ENCODE results near the gene DYRK1A. TPM values are rescaled to one million over a fixed set of nuclear protein-coding genes. Genes with fewer than 3 reads are reported as not detected.

Gene DYRK1A
- total RNA-seq, 1 experiment from 2014 or later = 49.3 TPM

GRCh38 chr21:37484535-37485474 lies 118.2 kb downstream of the DYRK1A start:
- ATAC-seq (no peak), DNase-seq (ENCODE audit: low read depth, low spot score) (no peak)
- no peaks in the 10 kb centered on the region for H3K9me2 ChIP-seq (ENCODE audit: insufficient read depth)
- RAD21 ChIA-PET (ENCODE audit: low non-redundant PET in 1 of 2, low total read pairs in 2 of 2, uncharacterized antibody in 2 of 2, unreplicated experiment in 2 of 2) = no interaction called here
- intact Hi-C loops (cut with micrococcal nuclease) = no loop called here
- no peak overlapping the region for H3K27ac ChIP-seq (ENCODE audit: low read depth, low read length)
- CTCF ChIA-PET = no interaction called here
- no peaks in the 10 kb centered on the region for H4K20me1 ChIP-seq (ENCODE audit: insufficient read depth)
- POLR2A ChIA-PET = no interaction called here
- BruUV-seq (replicated peaks) = no TSS peak
- H3K9ac ChIP-seq (ENCODE audit: low read length) = no peak overlapping the region
- no peak overlapping the region for H2AFZ ChIP-seq (ENCODE audit: low read depth, low read length, poor library complexity, severe bottlenecking)
- peaks cover 28% of the 10 kb centered on the region for H3K79me2 ChIP-seq (ENCODE audit: insufficient read depth, low read length)
- H3K9me3 ChIP-seq (ENCODE audit: control insufficient read depth in 1 of 2, insufficient read depth in 1 of 2, low read depth in 1 of 2, low read length in 2 of 2) = no peaks in the 10 kb centered on the region
- no peaks in the 10 kb centered on the region for H3K27me3 ChIP-seq (ENCODE audit: insufficient read depth, low read length)
- no peak overlapping the region for H3K4me3 ChIP-seq (replicated peaks in 1 of 2; ENCODE audit: low read depth in 1 of 2, low read length in 2 of 2)
- H3K4me2 ChIP-seq (ENCODE audit: low read length) = no peak overlapping the region
- peaks cover 11 to 13% of the 10 kb centered on the region in 2 experiments; a peak in 3 of 4 replicates for H3K36me3 ChIP-seq (ENCODE audit: control insufficient read depth in 1 of 2, insufficient read depth in 2 of 2, low read length in 2 of 2)
- H3K4me1 ChIP-seq (ENCODE audit: control insufficient read depth in 1 of 2, insufficient read depth in 2 of 2, low read length in 2 of 2) = no peaks in the 10 kb centered on the region
- TF ChIP-seq SP1 (IDR thresholded peaks at IDR 0.05; ENCODE audit: low read depth) = no peak
- TF ChIP-seq RAD21 (IDR thresholded peaks at IDR 0.05; ENCODE audit: low read depth) = no peak
- no peak for TF ChIP-seq REST (IDR thresholded peaks at IDR 0.05; ENCODE audit: low read depth)
- TF ChIP-seq, protein P1, sequence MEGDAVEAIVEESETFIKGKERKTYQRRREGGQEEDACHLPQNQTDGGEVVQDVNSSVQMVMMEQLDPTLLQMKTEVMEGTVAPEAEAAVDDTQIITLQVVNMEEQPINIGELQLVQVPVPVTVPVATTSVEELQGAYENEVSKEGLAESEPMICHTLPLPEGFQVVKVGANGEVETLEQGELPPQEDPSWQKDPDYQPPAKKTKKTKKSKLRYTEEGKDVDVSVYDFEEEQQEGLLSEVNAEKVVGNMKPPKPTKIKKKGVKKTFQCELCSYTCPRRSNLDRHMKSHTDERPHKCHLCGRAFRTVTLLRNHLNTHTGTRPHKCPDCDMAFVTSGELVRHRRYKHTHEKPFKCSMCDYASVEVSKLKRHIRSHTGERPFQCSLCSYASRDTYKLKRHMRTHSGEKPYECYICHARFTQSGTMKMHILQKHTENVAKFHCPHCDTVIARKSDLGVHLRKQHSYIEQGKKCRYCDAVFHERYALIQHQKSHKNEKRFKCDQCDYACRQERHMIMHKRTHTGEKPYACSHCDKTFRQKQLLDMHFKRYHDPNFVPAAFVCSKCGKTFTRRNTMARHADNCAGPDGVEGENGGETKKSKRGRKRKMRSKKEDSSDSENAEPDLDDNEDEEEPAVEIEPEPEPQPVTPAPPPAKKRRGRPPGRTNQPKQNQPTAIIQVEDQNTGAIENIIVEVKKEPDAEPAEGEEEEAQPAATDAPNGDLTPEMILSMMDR (IDR thresholded peaks at IDR 0.05 in 2 of 3, conservative IDR thresholded peaks at IDR 0.05 in 1 of 3; ENCODE audit: borderline replicate concordance in 1 of 3, insufficient read depth in 1 of 3, low read depth in 2 of 3, low read length in 2 of 3) = no peak
- TF ChIP-seq, protein P2, sequence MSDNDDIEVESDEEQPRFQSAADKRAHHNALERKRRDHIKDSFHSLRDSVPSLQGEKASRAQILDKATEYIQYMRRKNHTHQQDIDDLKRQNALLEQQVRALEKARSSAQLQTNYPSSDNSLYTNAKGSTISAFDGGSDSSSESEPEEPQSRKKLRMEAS (IDR thresholded peaks at IDR 0.05) = no peak
